Loucy (cell line): ENCODE measurements around the gene RGS6.

Source experiments
- H2AFZ ChIP-seq: fragments of 200-600 bp; sonication (generic); 2 replicates; pipeline ENCODE4 v1.6.0; 2016; ENCODE audit warnings: antibody characterized with exemption, mild to moderate bottlenecking, low read length, moderate library complexity
- H3F3A ChIP-seq: fragments of 200-600 bp; 2 replicates; pipeline ENCODE4 v1.6.0; 2016; ENCODE audit warnings: antibody characterized with exemption, low read depth, mild to moderate bottlenecking
- H3K27me3 ChIP-seq: fragments of 200-600 bp; sonication (generic); 2 replicates; pipeline ENCODE4 v1.6.1; 2014; ENCODE audit warnings: low read length, mild to moderate bottlenecking; ENCODE audit not compliant: insufficient read depth, poor library complexity, severe bottlenecking
- H3K36me3 ChIP-seq: fragments of 200-600 bp; sonication (generic); 2 replicates; pipeline ENCODE4 v1.6.1; 2016; ENCODE audit warnings: low read length; ENCODE audit not compliant: insufficient read depth
- H3K4me1 ChIP-seq: fragments of 200-600 bp; sonication (generic); 2 replicates; pipeline ENCODE4 v1.5.1; 2014; ENCODE audit warnings: low read length, mild to moderate bottlenecking; ENCODE audit not compliant: insufficient read depth, poor library complexity, severe bottlenecking
- H3K4me2 ChIP-seq: fragments of 200-600 bp; sonication (generic); 2 replicates; pipeline ENCODE4 v1.6.0; 2014; ENCODE audit warnings: antibody characterized with exemption, low read length, low read depth, mild to moderate bottlenecking; ENCODE audit not compliant: poor library complexity, severe bottlenecking
- H3K4me3 ChIP-seq: fragments of 200-600 bp; sonication (generic); 2 replicates; pipeline ENCODE4 v1.5.1; 2014; ENCODE audit warnings: low read length, mild to moderate bottlenecking, mixed read lengths; ENCODE audit not compliant: poor library complexity, severe bottlenecking
- H3K79me2 ChIP-seq: fragments of 200-600 bp; sonication (generic); 2 replicates; pipeline ENCODE4 v1.6.1; 2014; ENCODE audit warnings: low read length; ENCODE audit not compliant: insufficient read depth
- H3K9ac ChIP-seq: fragments of 200-600 bp; sonication (generic); 2 replicates; pipeline ENCODE4 v1.6.0; 2014; ENCODE audit warnings: mild to moderate bottlenecking, low read depth, low read length, moderate library complexity; ENCODE audit not compliant: poor library complexity, severe bottlenecking
- H3K9me2 ChIP-seq: fragments of 200-600 bp; sonication (generic); replicated peaks from 2 replicates; pipeline ENCODE4 v1.6.1; 2016; ENCODE audit warnings: low read depth, low read length, mixed read lengths
- H3K9me3 ChIP-seq: fragments of 200-600 bp; sonication (generic); 2 replicates; pipeline ENCODE4 v1.6.1; 2014; ENCODE audit warnings: mild to moderate bottlenecking, antibody characterized with exemption, low read length, low read depth; ENCODE audit not compliant: insufficient read depth
- H4K20me1 ChIP-seq: fragments of 200-600 bp; sonication (generic); 2 replicates; pipeline ENCODE4 v1.6.0; 2014; ENCODE audit warnings: antibody characterized with exemption, low read length, mild to moderate bottlenecking; ENCODE audit not compliant: insufficient read depth, poor library complexity, severe bottlenecking
- EZH2phosphoT487 ChIP-seq: fragments of 200-600 bp; IDR thresholded peaks from 2 replicates; pipeline ENCODE4 v1.6.1; 2018; ENCODE audit warnings: antibody characterized with exemption, mild to moderate bottlenecking, moderate library complexity, borderline replicate concordance
- TF ChIP-seq, protein P1 (sequence below): fragments of 200-600 bp; sonication (generic); conservative IDR thresholded peaks from 2 replicates; pipeline ENCODE4 v1.5.1; 2014; ENCODE audit warnings: mild to moderate bottlenecking, antibody characterized with exemption, low read length

RGS6 gene

DNA sequence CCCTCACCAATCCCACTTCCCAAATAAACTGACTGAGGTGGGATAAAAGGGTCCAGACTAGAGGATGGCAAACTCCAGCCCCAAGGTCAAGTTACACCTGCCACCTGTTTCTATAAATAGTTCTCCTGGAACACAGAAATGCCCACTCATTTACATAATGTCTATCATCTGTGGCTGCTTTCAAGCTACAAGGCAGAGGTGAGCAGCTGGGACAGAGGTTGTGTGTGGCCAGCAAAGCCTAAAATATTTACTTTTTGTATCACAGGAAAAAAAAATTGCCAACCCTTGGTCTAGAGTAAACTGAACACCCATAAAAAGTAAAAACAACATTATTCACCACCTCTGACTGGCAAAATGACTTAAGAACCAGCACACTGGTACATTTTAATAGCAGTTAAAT is 269.4 kb downstream of the RGS6 start:
- Histone ChIP-seq H3K9ac (no peak overlapping the region), H3F3A (no peaks in the 10 kb centered on the region), H3K27me3 (no peaks in the 10 kb centered on the region), H3K4me3 (no peak overlapping the region), H4K20me1 (no peaks in the 10 kb centered on the region), H3K9me3 (peaks cover 7% of the 10 kb centered on the region; the same call in 1 of the 2 replicates), H3K4me1 (peaks cover 40% of the 10 kb centered on the region), H2AFZ (no peak overlapping the region), H3K4me2 (no peak overlapping the region), H3K9me2 (no peaks in the 10 kb centered on the region), H3K36me3 (peaks cover 6% of the 10 kb centered on the region; the same call in 1 of the 2 replicates), H3K79me2 (no peaks in the 10 kb centered on the region)
- TF ChIP-seq, protein P1, sequence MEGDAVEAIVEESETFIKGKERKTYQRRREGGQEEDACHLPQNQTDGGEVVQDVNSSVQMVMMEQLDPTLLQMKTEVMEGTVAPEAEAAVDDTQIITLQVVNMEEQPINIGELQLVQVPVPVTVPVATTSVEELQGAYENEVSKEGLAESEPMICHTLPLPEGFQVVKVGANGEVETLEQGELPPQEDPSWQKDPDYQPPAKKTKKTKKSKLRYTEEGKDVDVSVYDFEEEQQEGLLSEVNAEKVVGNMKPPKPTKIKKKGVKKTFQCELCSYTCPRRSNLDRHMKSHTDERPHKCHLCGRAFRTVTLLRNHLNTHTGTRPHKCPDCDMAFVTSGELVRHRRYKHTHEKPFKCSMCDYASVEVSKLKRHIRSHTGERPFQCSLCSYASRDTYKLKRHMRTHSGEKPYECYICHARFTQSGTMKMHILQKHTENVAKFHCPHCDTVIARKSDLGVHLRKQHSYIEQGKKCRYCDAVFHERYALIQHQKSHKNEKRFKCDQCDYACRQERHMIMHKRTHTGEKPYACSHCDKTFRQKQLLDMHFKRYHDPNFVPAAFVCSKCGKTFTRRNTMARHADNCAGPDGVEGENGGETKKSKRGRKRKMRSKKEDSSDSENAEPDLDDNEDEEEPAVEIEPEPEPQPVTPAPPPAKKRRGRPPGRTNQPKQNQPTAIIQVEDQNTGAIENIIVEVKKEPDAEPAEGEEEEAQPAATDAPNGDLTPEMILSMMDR: no peak
- TF ChIP-seq EZH2phosphoT487: no peak

DNA sequence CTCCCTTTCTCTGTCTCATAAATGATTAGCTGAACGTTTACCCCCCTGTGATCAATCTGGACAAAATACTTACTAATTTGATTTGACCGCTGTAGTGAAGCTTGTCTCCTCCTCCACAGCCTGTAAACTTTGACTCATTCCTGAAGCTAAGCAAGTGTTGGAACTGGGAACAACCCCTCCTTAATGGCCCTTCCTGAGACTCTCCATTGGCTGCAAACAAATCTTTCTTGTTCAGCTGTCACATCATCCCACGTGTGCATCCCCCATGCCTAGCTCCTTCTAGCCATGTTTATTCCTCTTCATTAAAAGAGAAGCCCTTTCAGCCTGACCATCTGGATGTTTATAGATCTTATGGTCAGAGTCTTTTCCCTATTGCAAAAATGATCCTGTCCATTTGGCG is 281.2 kb downstream of the RGS6 start:
- Histone ChIP-seq H3K4me2 (no peak overlapping the region), H3K4me3 (no peak overlapping the region), H3K9me3 (no peaks in the 10 kb centered on the region), H3K9ac (no peak overlapping the region), H3K27me3 (no peaks in the 10 kb centered on the region), H3K4me1 (peaks cover 12% of the 10 kb centered on the region), H3F3A (no peaks in the 10 kb centered on the region), H2AFZ (no peak overlapping the region), H3K36me3 (no peaks in the 10 kb centered on the region), H4K20me1 (no peaks in the 10 kb centered on the region), H3K9me2 (no peaks in the 10 kb centered on the region), H3K79me2 (no peaks in the 10 kb centered on the region)
- no peak for TF ChIP-seq EZH2phosphoT487
- TF ChIP-seq, protein P1: no peak

DNA sequence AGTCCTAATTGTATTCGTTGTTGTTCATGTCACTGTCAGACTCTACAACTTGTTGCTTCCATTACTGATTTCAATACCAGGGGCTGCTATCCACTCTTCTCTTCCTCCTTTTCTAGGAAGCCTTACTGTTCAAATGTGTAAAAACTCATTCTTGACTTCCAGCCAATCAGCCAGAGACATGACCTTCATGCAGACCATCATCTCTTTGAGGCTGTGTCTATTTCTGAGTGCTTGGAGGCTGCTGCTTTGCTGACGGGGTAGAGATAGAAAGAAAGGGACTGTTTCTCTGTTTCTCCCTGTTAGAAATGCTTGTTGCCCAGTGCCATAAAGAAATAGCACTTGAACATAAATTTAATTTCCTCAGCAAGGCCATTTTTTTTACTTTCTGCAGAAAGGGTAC is 282.9 kb downstream of the RGS6 start:
- no peak overlapping the region for H2AFZ ChIP-seq
- no peaks in the 10 kb centered on the region; the same call in 1 of the 2 replicates for H3K9me3 ChIP-seq
- no peaks in the 10 kb centered on the region for H4K20me1 ChIP-seq
- H3K9ac ChIP-seq: no peak overlapping the region
- H3K4me1 ChIP-seq: peaks cover 12% of the 10 kb centered on the region
- no peaks in the 10 kb centered on the region for H3F3A ChIP-seq
- no peaks in the 10 kb centered on the region for H3K9me2 ChIP-seq
- H3K27me3 ChIP-seq: no peaks in the 10 kb centered on the region
- H3K4me2 ChIP-seq: no peak overlapping the region
- no peak overlapping the region for H3K4me3 ChIP-seq
- no peaks in the 10 kb centered on the region for H3K79me2 ChIP-seq
- TF ChIP-seq EZH2phosphoT487: no peak
- TF ChIP-seq, protein P1: no peak
- H3K36me3 ChIP-seq: no peaks in the 10 kb centered on the region
